Stimulated activated CD4-positive, alpha-beta T cell treated with anti-CD3 and anti-CD28 coated beads, Interleukin-4, amount 100 ng/mL, for 1 hour (primary cell): ENCODE results near the gene ARG2.

Experiments
- DNase-seq: peaks from one replicate; pipeline ENCODE4 v3.0.0-alpha.2; 2020

Gene ARG2

DNA sequence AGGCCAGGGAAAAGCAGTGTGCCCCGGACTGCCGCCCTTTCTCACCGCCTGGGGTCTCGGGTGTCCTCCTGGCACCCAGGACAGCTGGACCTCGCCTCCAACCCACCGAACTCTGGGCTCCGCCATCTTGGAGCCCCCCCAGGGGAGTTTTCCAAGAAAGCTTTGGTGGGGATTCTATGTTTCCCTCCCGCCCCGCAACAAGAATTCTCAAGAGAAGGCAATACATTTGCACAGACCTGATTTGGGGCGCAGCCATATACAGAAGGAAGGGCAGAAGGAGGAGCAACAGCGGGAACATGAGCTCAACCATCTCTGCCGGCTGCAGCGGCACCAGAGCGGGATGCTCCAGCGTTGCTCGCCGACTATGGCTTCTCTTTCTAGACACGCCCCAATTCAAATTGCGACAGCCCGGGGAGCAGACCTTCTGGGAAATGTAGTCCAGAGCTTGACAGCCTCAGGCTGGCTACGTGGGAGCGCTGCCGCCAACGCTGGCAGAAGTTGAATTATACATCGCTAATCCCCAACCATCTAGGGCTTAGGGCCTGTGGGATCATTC, 75.8 kb downstream of the ARG2 start, which contains the start of gene RDH11:
Gene RDH11, minus strand, starts transcription at position 371 of the 556 bp plus-strand sequence. Its CDS starts 61 bp downstream, at position 310.
- DNase-seq, result peak; percentile 75

DNA sequence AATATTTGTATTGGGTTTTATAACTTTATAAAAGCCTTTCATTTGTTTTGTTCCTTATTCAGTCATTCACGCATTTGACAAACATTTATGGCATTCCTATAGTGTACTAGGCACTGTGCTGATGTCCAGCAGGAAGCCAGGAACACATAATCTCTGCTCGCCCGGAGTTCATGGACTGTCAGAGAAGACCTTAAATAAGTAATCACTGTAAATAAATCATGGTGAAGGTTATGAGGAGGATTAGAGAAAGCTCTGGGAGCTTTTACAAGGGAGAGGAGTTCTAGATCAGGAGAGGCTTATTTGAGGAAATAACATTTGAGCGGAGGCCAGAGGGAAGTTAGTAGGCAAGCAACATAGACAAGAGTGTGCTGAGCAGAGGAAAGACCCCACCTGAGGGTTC, 77.3 kb downstream of the ARG2 start:
- no peak for DNase-seq

DNA sequence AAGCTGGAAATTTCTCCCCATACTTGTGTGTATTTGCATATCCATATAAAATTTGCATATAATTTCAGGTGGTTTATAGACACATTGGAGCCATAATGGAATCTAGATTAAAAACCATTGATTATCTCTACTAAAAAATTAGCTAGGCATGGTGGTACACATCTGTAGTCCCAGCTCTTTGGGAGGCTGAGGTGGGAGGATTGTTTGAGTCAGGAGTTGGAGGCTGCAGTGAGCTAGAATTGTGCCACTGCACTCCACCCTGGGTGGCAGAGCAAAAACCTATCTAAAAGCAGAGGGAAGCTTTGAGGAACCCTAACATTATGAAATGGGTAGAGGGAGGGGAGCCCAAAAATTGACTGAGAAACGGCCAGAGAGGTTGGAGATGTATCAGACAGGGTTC, 78.5 kb downstream of the ARG2 start:
- no peak for DNase-seq
